HG03521 (cell line): ENCODE measurements around the gene PAXIP1.

Source experiments
- ATAC-seq: cut with Tn5 transposase; IDR thresholded peaks from one replicate; pipeline ENCODE4 v1.9.1; 2021; ENCODE audit warnings: mild to moderate bottlenecking, moderate library complexity; ENCODE audit not compliant: unreplicated experiment

The PAXIP1 gene

DNA sequence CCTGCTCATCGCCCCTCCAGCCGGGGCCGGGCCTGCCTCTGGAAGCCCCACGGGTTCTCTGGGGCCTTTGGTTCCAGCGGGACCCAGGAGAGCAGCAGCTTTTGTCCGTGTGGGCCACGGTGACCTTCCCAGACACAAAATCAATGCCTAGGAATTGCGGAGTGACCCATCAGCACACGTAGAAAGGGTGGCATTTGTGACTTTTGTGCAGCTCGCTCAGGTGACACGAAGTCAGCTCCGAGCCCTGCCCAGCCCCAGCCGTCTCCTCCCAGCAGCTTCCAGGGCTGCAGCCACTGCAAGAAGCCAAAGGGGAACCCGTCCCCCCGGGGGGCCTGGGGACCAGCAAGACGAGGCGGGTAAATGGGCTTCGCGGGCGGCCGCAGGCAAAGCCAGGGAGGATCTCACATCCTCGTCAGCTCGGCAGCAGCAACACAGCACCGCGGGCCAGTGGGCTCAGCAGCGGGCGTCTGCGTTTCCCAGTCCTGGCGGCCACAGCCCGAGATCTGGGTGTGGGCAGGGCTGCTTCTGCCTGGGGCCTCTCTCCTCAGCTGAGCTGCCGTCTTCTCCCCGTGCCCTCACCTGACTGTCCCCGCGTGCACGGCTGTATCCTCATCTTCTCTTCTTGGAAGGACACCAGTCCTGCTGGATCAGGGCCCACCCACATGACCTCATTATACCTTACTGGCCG is 88.5 kb downstream of the PAXIP1 start:
- ATAC-seq, result no peak

DNA sequence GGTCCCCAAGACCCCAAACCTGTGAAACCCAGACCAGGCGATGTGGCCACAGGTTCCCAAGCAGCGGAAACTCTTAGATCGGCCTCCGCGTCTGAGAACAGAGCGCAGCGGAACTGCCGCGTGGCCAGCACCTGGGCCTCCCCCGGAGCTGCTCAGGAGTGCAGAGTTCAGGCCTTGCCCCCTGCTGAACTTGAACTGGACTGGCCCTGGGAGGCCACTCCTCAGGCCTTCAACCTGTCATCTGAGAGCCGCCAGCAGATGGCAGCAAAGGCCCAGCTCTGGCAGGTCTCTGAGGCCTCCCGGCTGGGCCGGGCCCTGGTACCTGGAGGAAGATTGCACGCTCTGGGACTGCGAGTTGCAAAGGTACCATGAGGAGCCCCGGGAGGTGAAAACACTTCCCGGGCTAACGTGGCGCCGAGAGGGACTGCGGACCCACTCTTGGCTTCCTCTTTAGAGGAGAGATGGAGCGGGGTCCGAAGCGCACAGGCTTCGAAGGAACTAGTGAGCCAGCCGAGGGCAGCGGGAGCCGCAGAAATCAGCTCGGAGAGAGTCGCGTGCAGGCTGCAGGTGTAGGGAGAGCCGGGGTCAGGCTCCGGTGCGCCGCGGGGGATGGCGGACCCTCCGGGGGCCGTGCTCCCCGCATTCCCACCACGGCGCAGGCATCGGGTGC is 89.2 kb downstream of the PAXIP1 start:
- ATAC-seq, result peak; percentile 89

- no peak for ATAC-seq
Observed at GRCh38 chr7:154912871-154913637, 89.9 kb downstream of the PAXIP1 start.

GRCh38 chr7:154911862-154912455 is 91.0 kb downstream of the PAXIP1 start:
- no peak for ATAC-seq

GRCh38 chr7:154911411-154911810 is 91.5 kb downstream of the PAXIP1 start:
- no peak for ATAC-seq

DNA sequence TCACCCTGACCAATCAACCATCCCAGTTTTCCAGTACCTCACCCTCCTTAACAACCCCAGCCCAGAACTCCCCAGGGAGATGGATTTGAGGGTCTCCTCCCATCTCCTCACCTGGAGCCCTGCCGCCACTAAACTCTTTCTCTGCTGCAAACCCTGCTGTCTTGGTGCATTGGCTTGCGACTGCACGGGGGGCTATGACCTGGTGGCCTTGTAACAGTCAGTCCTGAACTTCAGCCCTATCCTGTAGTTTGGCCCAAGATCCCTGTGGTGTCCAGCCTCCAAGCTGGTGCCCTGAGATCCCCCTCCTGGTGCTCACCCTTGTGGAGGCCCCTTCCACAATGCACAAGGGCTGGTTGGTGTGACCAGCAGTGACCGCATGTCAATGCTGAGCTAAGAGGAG is 91.9 kb downstream of the PAXIP1 start:
- ATAC-seq, result no peak

DNA sequence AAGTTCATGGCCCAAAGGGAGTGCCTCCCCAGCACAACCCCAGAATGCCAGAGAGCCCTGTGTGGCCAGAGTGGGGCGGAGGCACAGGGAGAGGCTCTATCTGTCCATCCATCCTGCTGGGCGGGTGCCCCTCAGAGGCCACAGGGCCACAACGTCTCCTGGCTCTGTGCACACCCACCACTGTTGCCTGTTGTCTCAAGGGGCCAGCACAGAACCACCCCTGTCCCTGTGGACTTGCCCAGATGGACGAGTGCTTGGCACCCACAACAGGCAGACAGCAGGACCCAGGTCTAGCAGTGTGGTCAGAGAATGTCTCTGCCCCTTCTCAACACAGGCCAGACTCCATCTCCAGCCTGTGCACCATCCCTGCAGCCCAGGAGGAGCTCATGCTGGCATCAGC is 92.8 kb downstream of the PAXIP1 start:
- no peak for ATAC-seq

DNA sequence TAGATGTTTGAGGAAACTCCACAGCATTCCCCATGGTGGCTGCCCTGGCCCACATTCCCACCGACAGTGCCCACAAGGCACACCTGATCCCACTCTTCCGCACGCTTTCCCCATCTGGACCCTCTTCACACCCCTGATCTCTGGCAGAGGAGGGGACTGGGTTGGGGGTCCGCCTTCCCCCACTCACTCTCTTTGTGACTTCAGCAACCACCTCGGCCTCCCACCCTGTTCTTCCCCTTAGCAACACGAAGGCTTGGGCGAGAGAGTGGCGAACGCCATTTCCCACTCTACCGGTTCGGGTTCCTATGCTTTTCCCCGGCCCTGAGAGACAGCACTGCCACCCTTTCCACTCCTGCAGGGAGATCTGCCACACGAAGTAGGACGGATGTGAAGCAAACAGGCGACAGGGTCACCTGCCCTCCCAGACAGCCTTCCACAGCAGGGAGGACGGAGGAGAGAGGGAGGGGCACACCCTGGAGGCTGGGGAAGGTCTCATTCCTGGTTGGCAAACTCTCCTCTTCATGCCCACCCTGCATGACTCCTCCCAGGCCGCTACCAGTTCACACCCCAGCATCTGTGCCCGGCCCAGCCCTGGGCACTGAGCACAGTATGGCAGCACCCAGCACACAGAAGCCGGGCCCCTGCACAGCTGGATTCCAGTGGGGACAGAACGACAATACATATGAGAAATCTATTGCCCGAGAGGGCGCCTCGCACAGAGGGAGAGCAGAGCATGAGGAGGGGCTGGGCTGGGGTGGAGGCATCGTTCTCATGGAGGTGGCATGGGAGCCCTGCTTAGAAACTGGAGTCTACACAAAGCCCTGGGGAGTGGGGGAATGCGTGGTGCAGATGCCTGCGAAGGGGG is 93.5 kb downstream of the PAXIP1 start:
- no peak for ATAC-seq

DNA sequence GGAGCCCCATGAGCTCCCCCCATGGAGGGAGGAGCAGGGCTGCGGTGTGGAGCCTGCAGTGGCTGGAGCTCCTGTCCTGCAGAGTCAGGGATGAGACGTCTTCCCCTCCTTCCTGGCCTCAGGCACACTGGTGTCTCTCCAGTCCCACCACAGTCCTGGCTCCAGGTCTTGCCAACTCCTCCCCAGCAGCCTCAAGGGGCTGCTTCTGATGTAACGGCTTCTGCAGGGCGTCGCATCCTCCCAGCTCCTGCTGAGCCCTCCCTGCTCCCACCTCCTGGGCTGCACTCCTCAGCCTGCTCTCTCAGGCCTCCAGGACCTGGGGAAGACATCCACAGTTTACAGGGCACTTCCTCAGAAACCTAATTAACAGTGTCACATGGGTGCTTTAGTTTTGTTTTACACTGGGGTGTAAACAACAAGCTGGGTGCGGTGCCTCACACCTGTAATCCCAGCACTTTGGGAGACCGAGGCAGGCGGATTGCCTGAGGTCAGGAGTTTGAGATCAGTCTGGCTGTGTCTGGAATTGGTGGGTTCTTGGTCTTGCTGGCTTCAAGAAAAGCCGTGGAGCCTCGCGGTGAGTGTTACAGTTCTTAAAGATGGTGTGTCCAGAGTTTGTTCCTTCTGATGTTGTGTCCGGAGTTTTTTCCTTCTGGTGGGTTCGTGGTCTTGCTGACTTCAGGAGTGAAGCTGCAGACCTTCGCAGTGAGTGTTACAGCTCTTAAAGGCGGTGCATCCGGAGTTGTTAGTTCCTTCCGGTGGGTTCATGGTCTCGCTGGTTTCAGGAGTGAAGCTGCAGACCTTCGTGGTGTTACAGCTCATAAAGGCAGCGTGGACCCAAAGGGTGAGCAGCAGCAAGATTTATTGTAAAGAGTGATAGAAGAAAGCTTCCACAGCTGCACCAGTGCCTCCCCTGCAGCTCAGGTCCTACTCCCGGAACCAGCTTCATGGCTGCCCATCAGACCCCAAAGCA is 95.0 kb downstream of the PAXIP1 start:
- ATAC-seq, result no peak

DNA sequence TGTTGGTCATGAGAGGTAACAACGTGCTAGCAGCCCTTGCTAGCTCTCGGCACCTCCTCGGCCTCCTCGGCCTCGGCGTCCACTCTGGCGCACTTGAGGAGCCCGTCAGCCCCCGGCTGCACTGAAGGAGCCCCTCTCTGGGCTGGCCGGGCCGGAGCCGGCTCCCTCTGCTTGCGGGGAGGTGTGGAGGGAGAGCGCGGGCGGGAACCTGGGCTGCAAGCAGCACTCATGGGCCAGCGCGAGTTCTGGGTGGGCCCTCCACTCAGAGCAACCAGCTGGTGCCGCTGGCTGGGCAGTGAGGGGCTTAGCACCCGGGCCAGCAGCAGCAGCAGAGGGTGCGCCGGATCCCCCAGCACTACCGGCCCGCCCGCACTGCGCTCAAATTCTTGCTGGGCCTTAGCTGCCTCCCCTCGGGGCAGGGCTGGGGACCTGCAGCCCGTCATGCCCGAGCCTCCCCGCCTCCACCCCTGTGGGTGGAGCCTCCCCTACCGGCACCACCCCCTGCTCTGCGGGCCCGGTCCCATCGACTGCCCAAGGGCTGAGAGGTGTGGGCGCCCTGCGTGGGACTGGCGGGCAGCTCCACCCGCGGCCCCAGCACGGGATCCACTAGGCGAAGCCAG is 96.1 kb downstream of the PAXIP1 start:
- no peak for ATAC-seq

DNA sequence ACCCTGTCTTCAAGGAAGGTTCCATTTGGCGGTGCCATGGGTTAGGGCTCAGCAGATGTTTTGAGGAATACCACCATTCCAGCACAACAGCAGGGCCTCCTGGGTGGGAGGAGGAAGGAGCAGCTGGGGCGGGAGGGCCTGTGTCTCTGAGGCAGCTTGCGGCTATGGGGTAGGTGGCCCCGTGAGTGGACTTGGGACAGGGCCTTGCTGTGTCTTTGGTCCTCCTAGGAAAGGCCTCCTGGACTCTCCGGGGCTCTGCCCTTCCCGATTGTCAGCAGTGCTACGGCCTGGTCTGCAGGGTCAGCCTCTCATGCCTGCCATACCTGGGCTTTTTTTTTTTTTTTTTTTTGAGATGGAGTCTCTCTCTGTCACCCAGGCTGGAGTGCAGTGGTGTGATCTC is 96.7 kb downstream of the PAXIP1 start:
- ATAC-seq, result no peak

GRCh38 chr7:154905615-154906014 is 97.3 kb downstream of the PAXIP1 start:
- ATAC-seq, result no peak

DNA sequence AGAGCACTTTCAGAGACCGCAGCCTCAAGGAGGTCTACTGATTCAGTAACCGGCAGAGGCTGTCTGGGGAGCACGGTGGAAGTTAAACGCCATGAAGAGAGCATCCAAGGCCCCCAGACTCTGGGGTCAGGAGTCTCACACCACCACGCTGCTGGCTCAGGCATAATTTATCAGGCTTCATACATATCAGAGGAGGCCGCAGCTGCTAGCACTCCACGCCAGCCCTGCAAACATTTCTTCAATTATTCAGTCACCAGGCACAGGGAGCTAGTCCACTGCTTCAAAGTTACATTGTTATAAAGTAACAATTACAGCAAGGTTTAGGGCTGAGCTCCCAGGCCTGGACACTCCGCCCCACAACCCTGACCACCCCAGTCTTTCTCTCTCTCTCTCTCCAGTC is 97.8 kb downstream of the PAXIP1 start:
- no peak for ATAC-seq

DNA sequence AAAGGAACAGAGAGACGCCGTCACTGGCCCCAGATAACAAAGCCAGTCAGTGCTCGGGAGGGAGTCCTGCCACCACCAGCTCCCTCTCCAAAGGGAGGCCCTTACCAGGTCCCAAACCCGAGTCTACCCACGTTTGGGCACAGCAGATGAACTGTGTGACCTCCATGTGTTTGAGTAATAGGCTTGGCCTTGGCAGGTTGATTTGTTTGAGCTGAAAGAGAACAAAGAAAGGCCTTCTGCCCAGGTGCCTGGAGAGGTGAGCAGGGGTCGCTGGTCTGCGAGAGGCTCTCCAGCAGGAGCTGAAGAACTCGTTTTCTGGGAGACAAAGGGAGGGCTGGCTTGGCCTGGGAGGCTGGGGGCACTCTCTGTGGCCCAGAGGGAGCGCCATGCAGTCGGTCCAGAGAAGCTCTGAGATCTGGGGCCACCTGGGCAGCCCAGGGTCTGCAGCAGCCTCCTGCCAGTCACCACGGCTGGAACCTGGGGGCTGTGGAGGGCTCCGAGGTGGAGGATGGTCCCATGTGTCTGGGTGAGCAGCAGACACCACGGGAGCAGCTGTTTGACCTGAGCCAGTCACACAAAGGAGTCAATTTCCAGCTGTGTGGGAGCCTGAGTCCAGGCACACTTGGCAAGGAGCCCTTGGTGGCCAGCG is 99.7 kb downstream of the PAXIP1 start:
- no peak for ATAC-seq

GRCh38 chr7:154902600-154903082 is 100.3 kb downstream of the PAXIP1 start:
- ATAC-seq, result no peak

DNA sequence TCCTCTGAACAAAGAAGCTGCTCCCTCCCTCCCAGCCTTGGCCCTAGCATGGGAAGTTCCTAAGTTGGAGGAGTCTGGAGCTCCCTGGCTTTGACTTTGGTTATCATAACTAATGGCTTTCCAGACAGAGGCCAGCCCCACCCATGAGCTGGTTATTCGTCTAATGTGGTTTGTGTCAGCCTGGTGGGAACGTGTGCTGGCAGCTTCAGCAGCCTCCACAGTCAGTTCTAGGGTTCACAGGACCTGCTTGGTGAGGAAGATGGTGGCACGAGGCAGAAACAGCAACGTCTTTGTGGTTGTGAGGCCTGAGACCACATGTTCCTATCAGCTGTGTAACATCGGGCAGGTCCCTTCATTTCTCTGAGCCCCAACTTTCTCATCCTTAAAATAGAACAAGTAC is 103.1 kb downstream of the PAXIP1 start:
- no peak for ATAC-seq

DNA sequence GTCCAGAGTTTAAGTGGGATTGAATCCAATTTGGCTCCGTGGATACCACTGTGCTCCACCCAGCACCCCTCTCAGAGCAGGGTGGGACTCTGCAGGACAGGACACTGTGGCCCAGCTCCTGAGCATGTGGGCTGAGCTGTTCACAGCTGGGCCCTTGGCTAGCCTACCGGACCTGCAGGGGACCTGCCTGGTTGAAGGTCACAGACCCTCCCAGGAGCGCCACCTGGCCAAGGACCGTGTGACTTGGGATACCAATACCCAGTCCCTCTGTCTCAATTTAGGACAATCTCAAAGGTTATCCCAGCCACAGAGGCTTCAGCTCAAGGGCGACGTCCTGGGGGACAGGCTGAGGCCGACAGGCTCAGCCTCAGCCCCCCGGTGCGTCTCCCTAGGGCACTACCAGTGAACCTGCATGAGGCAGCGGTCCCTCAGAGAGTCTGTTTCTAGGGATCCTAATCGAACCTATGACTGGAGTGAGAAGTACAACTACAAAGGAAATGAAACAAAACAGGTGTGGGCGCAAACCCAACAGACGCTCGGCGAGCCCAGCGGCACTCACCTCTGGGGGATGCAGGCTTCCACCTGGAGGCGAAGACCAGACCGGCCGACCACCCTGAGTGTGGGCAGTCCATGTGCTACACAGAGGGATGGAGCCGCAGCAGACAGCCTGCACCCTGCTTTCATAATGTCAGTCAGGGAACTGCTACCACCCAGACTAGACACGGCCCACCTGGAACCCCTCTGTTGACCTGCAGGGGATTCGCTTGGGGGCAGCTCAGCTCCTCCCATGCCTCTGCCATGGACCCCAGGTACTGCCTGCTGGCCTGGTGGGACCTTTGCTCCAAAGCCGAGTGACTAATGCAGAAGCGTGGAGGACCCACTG is 103.7 kb downstream of the PAXIP1 start:
- no peak for ATAC-seq
